ENCODE results near the gene TACR3. TPM values are rescaled to one million over a fixed set of nuclear protein-coding genes. Genes with fewer than 3 reads are reported as not detected.
"Not testable (repeated sequence)": the region's sequence is repeated elsewhere in the genome, so short reads cannot be mapped to it uniquely, and the experiment has no call there.

TACR3 gene
- total RNA-seq: not detected
- long read RNA-seq: 0 reads

GRCh38 chr4:103719830-103720207, at the start of gene TACR3:
Gene TACR3 (minus strand): TSS chr4:103719985. CDS start chr4:103719675, 310 bp downstream.
- intact Hi-C loops (cut with DNase I, micrococcal nuclease): no loop called here
- DNase-seq (no peak), ATAC-seq (no peak)

DNA sequence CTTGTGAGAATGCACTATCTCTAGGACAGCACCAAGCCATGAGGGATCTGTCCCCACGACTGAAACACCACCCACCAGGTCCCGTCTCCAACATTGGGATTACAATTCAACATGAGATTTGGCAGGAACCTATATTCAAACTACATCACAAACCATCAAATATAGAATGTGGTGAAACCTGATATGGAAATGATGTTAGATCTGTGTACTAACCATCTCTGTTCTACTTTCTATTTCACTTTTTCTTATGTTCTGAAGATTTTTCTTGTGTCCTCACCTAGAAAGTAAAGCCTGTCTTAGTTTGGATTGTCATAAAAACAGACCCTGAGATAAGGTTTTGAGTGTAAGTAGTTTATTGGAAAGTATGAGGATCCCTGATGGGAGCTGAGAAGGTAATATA, 37.8 kb upstream of the TACR3 start:
- ATAC-seq: no peak
- no peak for DNase-seq
- intact Hi-C loops (cut with DNase I, micrococcal nuclease): no loop called here

GRCh38 chr4:103756741-103757140, 37.0 kb upstream of the TACR3 start:
- intact Hi-C loops (cut with DNase I, micrococcal nuclease): no loop called here
- no peak for DNase-seq
- no peak for ATAC-seq

- ATAC-seq (peak; percentile 62), DNase-seq (peak in 1 of 2 donors; percentile 10)
- intact Hi-C loops (cut with DNase I, micrococcal nuclease): no loop called here
These were observed 35.1 kb upstream of the TACR3 start for GRCh38 chr4:103754844-103755243.

GRCh38 chr4:103753868-103754653, 34.3 kb upstream of the TACR3 start:
- ATAC-seq: no peak
- intact Hi-C loops (cut with DNase I, micrococcal nuclease): no loop called here
- no peak for DNase-seq

DNA sequence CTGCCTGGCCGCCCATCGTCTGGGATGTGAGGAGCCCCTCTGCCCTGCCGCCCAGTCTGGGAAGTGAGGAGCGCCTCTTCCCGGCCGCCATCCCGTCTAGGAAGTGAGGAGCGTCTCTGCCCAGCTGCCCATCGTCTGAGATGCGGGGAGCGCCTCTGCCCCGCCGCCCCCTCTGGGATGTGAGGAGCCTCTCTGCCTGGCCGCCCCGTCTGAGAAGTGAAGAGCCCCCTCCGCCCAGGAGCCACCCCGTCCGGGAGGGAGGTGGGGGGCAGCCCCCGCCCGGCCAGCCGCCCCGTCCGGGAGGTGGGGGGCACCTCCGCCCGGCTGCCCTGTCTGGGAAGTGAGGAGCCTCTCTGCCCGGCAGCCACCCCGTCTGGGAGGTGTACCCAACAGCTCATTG, 3.4 kb upstream of the TACR3 start:
- DNase-seq; intact Hi-C loops (cut with DNase I, micrococcal nuclease); ATAC-seq: not testable (repeated sequence)

GRCh38 chr4:103721251-103721650, 1.5 kb upstream of the TACR3 start:
- intact Hi-C loops (cut with DNase I, micrococcal nuclease): no loop called here
- no peak for DNase-seq
- ATAC-seq: no peak

DNA sequence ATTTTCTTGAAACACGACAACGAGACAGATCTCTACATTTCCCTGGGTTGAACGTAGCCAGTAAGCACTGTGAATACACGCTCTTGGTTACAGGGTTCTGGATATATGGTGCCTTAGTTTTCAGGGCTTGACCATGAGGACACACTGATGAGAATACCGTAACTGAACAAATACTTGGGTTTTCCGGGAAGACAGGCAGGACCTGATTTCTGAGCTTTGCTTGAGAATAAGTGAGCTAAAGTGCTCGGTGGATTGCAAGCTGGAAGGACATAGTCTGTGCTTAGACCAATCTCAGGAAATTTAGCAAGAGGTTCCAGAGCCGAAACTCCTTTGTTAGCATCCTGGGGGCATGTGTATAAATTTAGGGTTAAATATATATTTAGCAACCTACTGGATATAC, 876 bp upstream of the TACR3 start:
- ATAC-seq: no peak
- intact Hi-C loops (cut with DNase I, micrococcal nuclease): no loop called here
- DNase-seq: no peak

DNA sequence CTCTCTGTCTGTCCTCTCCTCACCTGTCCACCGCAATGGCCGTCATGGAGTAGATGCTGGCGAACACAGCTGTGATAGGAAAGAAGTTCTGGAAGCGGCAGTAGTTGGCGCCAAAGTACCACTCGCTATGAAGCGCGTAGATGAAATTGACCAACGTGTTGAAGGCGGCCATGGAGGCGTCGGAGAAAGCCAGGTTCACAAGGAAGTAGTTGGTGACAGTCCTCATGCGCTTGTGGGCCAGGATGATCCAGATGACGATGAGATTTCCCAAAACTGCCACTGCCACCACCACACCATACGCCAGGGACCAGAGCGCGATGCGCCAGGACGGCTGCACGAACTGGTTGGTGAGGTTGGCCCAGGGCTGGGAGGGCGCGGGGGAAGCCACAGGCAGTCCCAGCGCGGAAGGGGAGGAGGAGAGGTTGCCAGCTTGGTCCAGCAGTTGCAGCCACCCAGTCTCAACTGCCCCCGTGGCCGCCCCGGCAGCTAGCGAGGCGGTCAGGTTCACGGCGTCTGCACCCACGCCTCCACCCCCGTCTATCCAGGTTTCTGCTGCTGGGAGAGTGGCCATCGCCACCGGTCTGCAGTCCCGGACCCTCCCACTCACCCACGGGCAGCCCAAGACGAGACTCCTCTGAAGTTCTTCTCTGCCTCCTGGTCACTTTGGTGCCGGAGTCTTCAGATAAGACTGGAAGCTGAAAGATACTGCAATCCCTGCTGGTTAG, 518 bp downstream of the TACR3 start:
- no peak for DNase-seq
- intact Hi-C loops (cut with DNase I, micrococcal nuclease): no loop called here
- ATAC-seq: no peak

DNA sequence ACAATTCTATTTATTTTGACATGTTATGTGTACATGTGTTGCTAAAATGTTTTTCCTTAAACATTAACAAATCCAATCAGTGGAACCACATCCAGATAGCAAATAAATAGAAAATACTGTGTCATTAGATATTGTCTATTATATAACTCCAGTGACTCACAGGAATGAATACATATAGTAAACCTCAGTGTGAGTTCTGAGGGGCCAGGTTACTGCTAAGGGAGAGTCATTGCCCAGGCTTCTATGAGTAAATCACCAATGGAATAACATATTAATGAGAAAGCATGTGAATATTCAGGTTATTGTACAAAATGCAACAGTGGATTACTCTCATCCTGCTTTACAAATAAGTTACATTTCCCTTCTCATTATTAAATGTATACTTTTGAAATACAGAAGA, 27.2 kb downstream of the TACR3 start:
- no peak for ATAC-seq
- intact Hi-C loops (cut with DNase I, micrococcal nuclease): no loop called here

DNA sequence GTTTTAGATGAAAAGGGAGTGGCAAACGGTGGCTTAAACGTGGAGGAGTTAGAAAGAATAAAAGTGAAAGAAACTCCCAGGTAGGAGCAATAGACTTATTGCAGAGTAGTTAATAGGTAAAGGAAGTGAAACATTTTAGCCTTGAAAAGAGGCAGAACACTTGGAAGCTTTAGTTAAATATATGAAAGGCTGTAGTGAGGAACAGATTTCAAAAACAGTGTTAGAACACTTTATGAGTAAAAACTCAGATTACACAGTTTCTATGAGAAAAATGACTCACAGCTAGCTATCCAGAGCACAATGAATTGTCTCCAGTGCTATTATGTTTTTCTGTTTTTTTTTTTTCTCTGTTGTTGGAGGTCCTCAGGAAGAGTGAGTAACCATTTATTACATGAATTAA, 45.8 kb downstream of the TACR3 start:
- ATAC-seq (no peak), DNase-seq (no peak)
- intact Hi-C loops (cut with DNase I, micrococcal nuclease): no loop called here

More for the DNA sequence above, 27.2 kb downstream of the TACR3 start:
- no peak for DNase-seq

GRCh38 chr4:103666764-103667163, 53.0 kb downstream of the TACR3 start:
- DNase-seq; intact Hi-C loops (cut with DNase I, micrococcal nuclease); ATAC-seq: not testable (repeated sequence)

DNA sequence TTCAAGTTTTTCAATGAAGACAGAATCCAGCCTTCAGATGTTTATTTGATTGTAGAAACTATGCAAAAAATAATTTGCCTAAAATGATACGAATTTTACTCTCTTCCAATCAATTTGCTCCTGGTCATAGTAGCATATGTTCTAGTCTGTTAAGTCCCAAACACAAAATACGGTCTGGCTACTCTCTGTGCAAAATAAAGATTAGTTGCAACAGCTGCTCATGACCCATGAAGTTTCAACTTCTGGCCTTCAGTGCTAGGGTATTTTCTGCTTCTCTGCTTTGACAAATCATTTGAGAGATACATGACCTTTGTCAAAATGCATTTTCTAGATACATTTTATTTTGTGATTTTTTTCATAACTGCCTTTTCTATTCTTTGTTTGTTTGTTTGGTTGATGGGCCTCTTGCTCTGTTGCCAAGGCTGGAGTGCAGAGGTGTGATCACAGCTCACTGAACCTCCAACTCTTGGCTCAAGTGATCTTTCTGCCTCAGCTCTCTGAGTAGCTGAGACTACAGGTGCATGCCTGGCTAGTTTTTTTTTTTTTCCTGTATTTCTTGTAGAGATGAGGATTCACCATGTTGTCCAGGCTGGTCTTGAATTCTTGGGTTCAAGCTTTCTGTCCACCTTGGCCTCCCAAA, 55.2 kb downstream of the TACR3 start:
- ATAC-seq (no peak), DNase-seq (no peak)
- intact Hi-C loops (cut with DNase I, micrococcal nuclease): no loop called here

DNA sequence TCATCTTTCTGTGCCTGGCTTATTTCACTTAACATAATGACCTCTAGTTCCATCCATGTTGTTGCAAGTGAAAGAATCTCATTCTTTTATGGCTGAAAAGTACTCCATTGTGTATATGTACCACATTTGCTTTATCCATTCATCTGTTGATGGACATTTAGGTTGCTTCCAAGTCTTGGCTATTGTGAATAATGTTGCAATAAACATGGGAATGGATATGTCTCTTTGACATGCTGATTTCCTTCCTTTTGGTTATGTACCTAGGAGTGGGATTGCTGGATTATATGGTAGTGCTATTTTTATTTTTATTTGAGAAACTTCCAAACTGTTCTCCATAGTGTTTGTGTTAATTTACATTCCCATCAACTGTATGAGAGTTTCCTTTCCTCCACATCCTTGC, 71.2 kb downstream of the TACR3 start:
- ATAC-seq (no peak), DNase-seq (no peak)
- intact Hi-C loops (cut with DNase I, micrococcal nuclease): no loop called here

DNA sequence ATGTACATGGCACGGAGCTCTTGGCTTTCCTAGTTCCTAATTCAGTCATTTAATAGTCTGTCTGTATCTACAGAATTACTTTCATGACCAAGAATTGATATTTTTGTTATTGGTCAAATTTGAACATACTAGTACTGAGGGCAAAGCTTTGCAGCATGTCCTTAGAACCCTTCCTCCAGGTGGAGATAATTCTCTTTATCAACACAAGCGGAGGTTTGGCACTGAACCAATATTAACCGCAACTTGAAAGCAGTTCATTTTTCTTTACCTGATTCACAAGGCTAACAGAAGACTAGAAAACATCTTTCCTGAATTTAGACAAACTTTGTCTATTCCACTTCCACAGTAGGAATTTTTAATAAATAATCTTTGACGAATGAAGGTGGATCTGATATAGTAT, 73.8 kb downstream of the TACR3 start:
- ATAC-seq: no peak
- no peak for DNase-seq
- intact Hi-C loops (cut with DNase I, micrococcal nuclease): no loop called here

- ATAC-seq: no peak
- intact Hi-C loops (cut with DNase I, micrococcal nuclease): no loop called here
- DNase-seq: no peak
These were observed 85.5 kb downstream of the TACR3 start for GRCh38 chr4:103634236-103634635.

- ATAC-seq (no peak), DNase-seq (no peak)
- intact Hi-C loops (cut with DNase I, micrococcal nuclease): no loop called here
These were observed 93.5 kb downstream of the TACR3 start for GRCh38 chr4:103626296-103626695.

GRCh38 chr4:103591841-103592240, 127.9 kb downstream of the TACR3 start:
- intact Hi-C loops (cut with DNase I, micrococcal nuclease): no loop called here
- DNase-seq: no peak
- no peak for ATAC-seq

DNA sequence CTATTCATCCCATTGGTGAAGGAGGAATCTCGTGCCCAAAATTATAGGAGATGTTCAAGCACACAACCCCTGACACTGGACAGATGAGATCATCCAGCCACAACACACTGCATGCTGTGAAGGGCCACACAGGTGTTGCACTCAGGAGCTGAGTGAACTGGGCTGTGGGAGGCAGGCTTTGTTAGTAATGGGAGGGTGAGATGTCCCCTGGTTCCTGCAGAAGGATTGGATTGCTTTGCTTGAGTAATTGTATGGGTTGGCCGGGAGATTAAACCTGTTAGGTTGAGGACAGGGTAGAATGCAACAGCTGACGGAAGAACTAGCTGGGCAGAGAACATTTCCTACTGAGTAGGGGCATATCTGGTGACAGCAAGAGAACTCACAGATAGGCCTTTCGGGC, 152.2 kb downstream of the TACR3 start:
- ATAC-seq (no peak), DNase-seq (no peak)
- intact Hi-C loops (cut with DNase I, micrococcal nuclease): no loop called here

DNA sequence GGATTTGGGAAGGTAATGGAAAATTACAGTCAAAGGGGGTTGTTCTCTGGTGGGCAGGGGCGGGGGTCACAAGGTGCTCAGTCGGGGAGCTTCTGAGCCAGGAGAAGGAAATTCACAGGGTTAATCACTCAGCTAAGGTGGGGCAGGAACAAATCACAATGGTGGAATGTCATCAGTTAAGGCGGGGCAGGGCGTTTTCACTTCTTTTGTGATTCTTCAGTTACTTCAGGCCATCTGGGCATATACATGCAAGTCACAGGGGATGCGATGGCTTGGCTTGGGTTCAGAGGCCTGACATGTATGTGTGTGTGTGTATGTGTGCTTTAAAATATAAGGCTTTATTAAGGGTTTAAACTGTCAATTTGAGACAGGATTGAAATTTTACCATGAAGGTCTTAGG, 160.6 kb downstream of the TACR3 start:
- ATAC-seq; intact Hi-C loops (cut with DNase I, micrococcal nuclease); DNase-seq: not testable (repeated sequence)

All from left colon (tissue), 2 donors.